Keratinocyte (primary cell): ENCODE results near the gene TCHH. TPM values are rescaled to one million over a fixed set of nuclear protein-coding genes. Genes with fewer than 3 reads are reported as not detected.

ENCODE experiments used
- DNase-seq: peaks from one replicate; pipeline ENCODE4 v3.0.0-alpha.2; 2011; ENCODE audit warnings: low read depth, missing footprints, low spot score
- FAIRE-seq: peaks from 2 replicates; lab custom pipeline; 2011; peaks lifted over from hg19 to GRCh38; lab: Jason Lieb, UNC
- H2AFZ ChIP-seq: 2 replicates; pipeline ENCODE4 v1.6.0; 2012; ENCODE audit warnings: low read length, control low read depth, inconsistent platforms; ENCODE audit not compliant: control insufficient read depth
- H3K27ac ChIP-seq: 2 replicates; pipeline ENCODE4 v1.5.1; 2011; ENCODE audit warnings: low read length; ENCODE audit not compliant: control insufficient read depth, insufficient read depth
- H3K27me3 ChIP-seq: 3 replicates; pipeline ENCODE4 v1.6.0; 2011; ENCODE audit warnings: low read length; ENCODE audit not compliant: control insufficient read depth, insufficient read depth; ENCODE audit errors: extremely low read depth
- H3K36me3 ChIP-seq, 2 experiments: 2 replicates in 1 of 2; 3 replicates in 1 of 2; pipeline ENCODE4 v1.5.1; 2011; ENCODE audit warnings: low read length in 2 of 2, mild to moderate bottlenecking in 1 of 2; ENCODE audit not compliant: control insufficient read depth in 2 of 2, insufficient read depth in 2 of 2; ENCODE audit errors: extremely low read depth in 1 of 2
- H3K4me1 ChIP-seq: 3 replicates; pipeline ENCODE4 v1.5.1; 2011; ENCODE audit warnings: low read length; ENCODE audit not compliant: control insufficient read depth, insufficient read depth; ENCODE audit errors: extremely low read depth
- H3K4me2 ChIP-seq: 3 replicates; pipeline ENCODE4 v1.6.0; 2011; ENCODE audit warnings: low read depth, low read length; ENCODE audit not compliant: control insufficient read depth, insufficient read depth; ENCODE audit errors: extremely low read depth
- H3K4me3 ChIP-seq, 3 experiments: fragments of 200-600 bp in 1 of 3; sonication (generic) in 1 of 3; 2 replicates in 2 of 3; 3 replicates in 1 of 3; pipeline ENCODE4 v1.5.1; 2011 to 2016; ENCODE audit warnings: low read length in 3 of 3, mild to moderate bottlenecking in 3 of 3, control low read depth in 2 of 3, inconsistent platforms in 1 of 3, low read depth in 1 of 3, mixed read lengths in 1 of 3, mixed run types in 1 of 3, moderate library complexity in 1 of 3; ENCODE audit not compliant: control insufficient read depth in 2 of 3, insufficient read depth in 2 of 3; ENCODE audit errors: extremely low read depth in 1 of 3
- H3K79me2 ChIP-seq: 2 replicates; pipeline ENCODE4 v1.6.0; 2012; ENCODE audit warnings: low read length; ENCODE audit not compliant: control insufficient read depth, insufficient read depth
- H3K9ac ChIP-seq: 3 replicates; pipeline ENCODE4 v1.6.0; 2011; ENCODE audit warnings: low read length; ENCODE audit not compliant: control insufficient read depth, insufficient read depth; ENCODE audit errors: extremely low read depth
- H3K9me1 ChIP-seq: 3 replicates; pipeline ENCODE4 v1.6.0; 2011; ENCODE audit warnings: low read length; ENCODE audit not compliant: control insufficient read depth, insufficient read depth; ENCODE audit errors: extremely low read depth
- H3K9me3 ChIP-seq: 2 replicates; pipeline ENCODE4 v1.5.1; 2012; ENCODE audit warnings: low read depth, low read length; ENCODE audit not compliant: control insufficient read depth
- H4K20me1 ChIP-seq: 3 replicates; pipeline ENCODE4 v1.6.0; 2011; ENCODE audit warnings: low read length; ENCODE audit not compliant: control insufficient read depth, insufficient read depth; ENCODE audit errors: extremely low read depth
- EZH2 ChIP-seq: IDR thresholded peaks from one replicate; pipeline ENCODE4 v1.6.1; 2012; ENCODE audit warnings: inconsistent platforms, mild to moderate bottlenecking, low read length, moderate library complexity
- dilution Hi-C: fragments of 300-500 bp; cut with MboI; formaldehyde crosslinking; loops from one replicate; pipeline ENCODE4 v1.7.0; 2020; ENCODE audit warnings: low sequenced_read_pairs; ENCODE audit not compliant: extremely low pct_ligation_motif_present
- polyA plus RNA-seq, 5 experiments: library from polyadenylated mRNA; depleted of rRNA in 3 of 5; stranded (reverse) in 3 of 5; stranded (forward) in 1 of 5; unstranded in 1 of 5; fragments of >200 nt; gene quantifications; 1 replicate in 1 of 5; 2 replicates in 3 of 5; 3 replicates in 1 of 5; pipeline versions ENCODE4 v1.2.1 to v1.2.3, GENCODE V29; 2011 to 2012; ENCODE audit warnings: missing spikeins in 2 of 5, low read depth in 1 of 5, low replicate concordance in 1 of 5
- TF ChIP-seq, protein P1 (sequence below), 3 experiments: IDR thresholded peaks in 1 of 3; conservative IDR thresholded peaks in 1 of 3; optimal IDR thresholded peaks in 1 of 3; 2 replicates in 2 of 3; 3 replicates in 1 of 3; pipeline versions ENCODE3 to v1.5.1; 2011; ENCODE audit warnings: low read length in 3 of 3, mild to moderate bottlenecking in 3 of 3, moderate library complexity in 2 of 3, control low read depth in 1 of 3, inconsistent platforms in 1 of 3; ENCODE audit not compliant: insufficient read depth in 2 of 3; ENCODE audit errors: extremely low read depth in 1 of 3

Gene TCHH
- polyA plus RNA-seq, 1 donor (not counting 4 experiments of a cell fraction or from before 2014, with no cell fraction given): 0.25 TPM

DNA sequence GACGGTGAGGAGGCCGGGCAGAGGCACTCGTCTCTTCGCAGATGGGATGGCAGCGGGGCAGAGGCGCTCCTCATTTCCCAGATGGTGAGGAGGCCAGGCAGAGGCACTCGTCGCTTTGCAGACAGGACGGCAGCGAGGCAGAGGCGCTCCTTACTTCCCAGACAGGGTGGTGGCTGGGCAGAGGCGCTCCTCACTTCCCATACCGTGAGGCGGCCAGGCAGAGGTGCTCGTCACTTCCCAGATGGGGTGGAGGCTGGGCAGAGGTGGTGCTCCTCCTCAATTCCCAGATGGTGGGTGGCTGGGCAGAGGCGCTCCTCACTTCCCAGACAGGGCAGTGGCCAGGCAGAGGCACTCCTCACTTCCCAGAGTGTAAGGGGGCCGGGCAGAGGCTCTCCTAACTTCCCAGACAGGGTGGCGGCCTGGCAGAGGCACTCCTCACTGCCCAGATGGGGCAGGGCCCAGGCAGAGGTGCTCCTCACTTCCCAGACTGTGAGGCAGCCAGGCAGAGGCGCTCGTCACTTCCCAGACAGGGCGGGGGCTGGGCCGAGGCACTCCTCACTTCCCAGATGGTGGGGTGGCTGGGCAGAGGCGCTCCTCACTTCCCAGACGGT is 36.3 kb downstream of the TCHH start:
- Histone ChIP-seq H3K9me3 (no peaks in the 10 kb centered on the region), H2AFZ (no peak overlapping the region), H3K4me1 (no peaks in the 10 kb centered on the region), H4K20me1 (no peaks in the 10 kb centered on the region), H3K79me2 (no peaks in the 10 kb centered on the region), H3K4me2 (no peak overlapping the region), H3K27me3 (peaks cover 2% of the 10 kb centered on the region), H3K9me1 (no peaks in the 10 kb centered on the region), H3K4me3 (no peak overlapping the region), H3K27ac (no peak overlapping the region), H3K36me3 (no peaks in the 10 kb centered on the region), H3K9ac (no peak overlapping the region)
- dilution Hi-C loops: no loop called here
- DNase-seq (no peak), FAIRE-seq (no peak)
- no peak for TF ChIP-seq EZH2
- TF ChIP-seq, protein P1, sequence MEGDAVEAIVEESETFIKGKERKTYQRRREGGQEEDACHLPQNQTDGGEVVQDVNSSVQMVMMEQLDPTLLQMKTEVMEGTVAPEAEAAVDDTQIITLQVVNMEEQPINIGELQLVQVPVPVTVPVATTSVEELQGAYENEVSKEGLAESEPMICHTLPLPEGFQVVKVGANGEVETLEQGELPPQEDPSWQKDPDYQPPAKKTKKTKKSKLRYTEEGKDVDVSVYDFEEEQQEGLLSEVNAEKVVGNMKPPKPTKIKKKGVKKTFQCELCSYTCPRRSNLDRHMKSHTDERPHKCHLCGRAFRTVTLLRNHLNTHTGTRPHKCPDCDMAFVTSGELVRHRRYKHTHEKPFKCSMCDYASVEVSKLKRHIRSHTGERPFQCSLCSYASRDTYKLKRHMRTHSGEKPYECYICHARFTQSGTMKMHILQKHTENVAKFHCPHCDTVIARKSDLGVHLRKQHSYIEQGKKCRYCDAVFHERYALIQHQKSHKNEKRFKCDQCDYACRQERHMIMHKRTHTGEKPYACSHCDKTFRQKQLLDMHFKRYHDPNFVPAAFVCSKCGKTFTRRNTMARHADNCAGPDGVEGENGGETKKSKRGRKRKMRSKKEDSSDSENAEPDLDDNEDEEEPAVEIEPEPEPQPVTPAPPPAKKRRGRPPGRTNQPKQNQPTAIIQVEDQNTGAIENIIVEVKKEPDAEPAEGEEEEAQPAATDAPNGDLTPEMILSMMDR (optimal IDR thresholded peaks at IDR 0.05 in 1 of 3, IDR thresholded peaks at IDR 0.05 in 1 of 3, conservative IDR thresholded peaks at IDR 0.05 in 1 of 3; ENCODE audit: extremely low read depth in 1 of 3, insufficient read depth in 2 of 3, low read length in 3 of 3): no peak

DNA sequence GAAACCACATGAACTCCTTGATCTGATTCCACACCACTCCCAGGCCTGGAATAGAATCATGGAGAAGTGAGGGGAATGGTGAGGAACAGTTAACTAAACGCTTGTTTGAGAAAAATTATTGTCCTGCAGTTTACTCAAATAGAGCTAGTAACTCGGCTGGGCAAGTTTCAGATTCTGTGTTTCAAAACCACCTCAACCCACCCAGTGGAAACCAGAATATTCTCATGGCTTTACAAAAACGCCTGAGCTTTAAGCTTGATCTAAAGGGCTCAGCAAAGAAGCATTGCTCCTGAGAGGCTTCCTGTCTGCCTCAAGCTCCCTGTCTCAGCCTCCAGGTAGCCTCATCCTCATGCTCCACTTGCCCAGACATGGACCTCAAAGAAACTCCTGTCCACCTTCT is 42.9 kb downstream of the TCHH start:
- FAIRE-seq: no peak

More for the DNA sequence above, 42.9 kb downstream of the TCHH start:
- no peak overlapping the region for H3K4me3 ChIP-seq
- no peaks in the 10 kb centered on the region for H3K79me2 ChIP-seq
- H3K9me3 ChIP-seq: no peaks in the 10 kb centered on the region
- dilution Hi-C loops: no loop called here
- no peak overlapping the region for H3K4me2 ChIP-seq
- no peak overlapping the region for H2AFZ ChIP-seq
- H4K20me1 ChIP-seq: no peaks in the 10 kb centered on the region
- no peak overlapping the region for H3K27ac ChIP-seq
- DNase-seq: no peak
- TF ChIP-seq EZH2: no peak
- TF ChIP-seq, protein P1 (optimal IDR thresholded peaks at IDR 0.05 in 1 of 3, IDR thresholded peaks at IDR 0.05 in 1 of 3, conservative IDR thresholded peaks at IDR 0.05 in 1 of 3; ENCODE audit: extremely low read depth in 1 of 3, insufficient read depth in 2 of 3, low read length in 3 of 3): no peak
- H3K36me3 ChIP-seq: no peaks in the 10 kb centered on the region
- no peak overlapping the region for H3K9ac ChIP-seq
- H3K27me3 ChIP-seq: peaks cover 2% of the 10 kb centered on the region
- no peaks in the 10 kb centered on the region for H3K4me1 ChIP-seq
- H3K9me1 ChIP-seq: no peaks in the 10 kb centered on the region
